SJSA1 (cell line): ENCODE data around the gene PROSER3. TPM values are rescaled to one million over a fixed set of nuclear protein-coding genes. Genes with fewer than 3 reads are reported as not detected.

Source experiments
- DNase-seq, 2 experiments: peaks; one replicate each; pipeline ENCODE4 v3.0.0-alpha.2; 2015 to 2020; ENCODE audit warnings: low spot score in 2 of 2, low read depth in 1 of 2
- H3K27ac ChIP-seq: fragments of 250-450 bp; sonication (Bioruptor Pico); 2 replicates; pipeline ENCODE4 v1.5.1; 2020; ENCODE audit warnings: mild to moderate bottlenecking, moderate library complexity
- H3K27me3 ChIP-seq: fragments of 250-450 bp; sonication (Bioruptor Pico); replicated peaks from 2 replicates; pipeline ENCODE4 v1.5.1; 2020; ENCODE audit warnings: mild to moderate bottlenecking, moderate library complexity
- H3K36me3 ChIP-seq: fragments of 250-450 bp; sonication (Bioruptor Pico); 2 replicates; pipeline ENCODE4 v1.5.1; 2020; ENCODE audit warnings: mild to moderate bottlenecking
- H3K4me1 ChIP-seq: fragments of 250-450 bp; sonication (Bioruptor Pico); replicated peaks from 2 replicates; pipeline ENCODE4 v1.6.1; 2021; ENCODE audit warnings: mild to moderate bottlenecking
- H3K4me3 ChIP-seq: fragments of 250-450 bp; sonication (Bioruptor Pico); 2 replicates; pipeline ENCODE4 v1.5.1; 2020; ENCODE audit warnings: mild to moderate bottlenecking
- H3K9me3 ChIP-seq: fragments of 250-450 bp; sonication (Bioruptor Pico); replicated peaks from 2 replicates; pipeline ENCODE4 v1.5.1; 2020; ENCODE audit warnings: mild to moderate bottlenecking
- total RNA-seq: library from RNA; depleted of rRNA; stranded (reverse); fragments of >200 nt; shearing (Covaris generic); gene quantifications from 2 replicates; pipeline ENCODE4 v1.2.3, GENCODE V29; 2014

PROSER3 gene
- total RNA-seq, 1 experiment from 2014 or later, result 8.8 TPM

DNA sequence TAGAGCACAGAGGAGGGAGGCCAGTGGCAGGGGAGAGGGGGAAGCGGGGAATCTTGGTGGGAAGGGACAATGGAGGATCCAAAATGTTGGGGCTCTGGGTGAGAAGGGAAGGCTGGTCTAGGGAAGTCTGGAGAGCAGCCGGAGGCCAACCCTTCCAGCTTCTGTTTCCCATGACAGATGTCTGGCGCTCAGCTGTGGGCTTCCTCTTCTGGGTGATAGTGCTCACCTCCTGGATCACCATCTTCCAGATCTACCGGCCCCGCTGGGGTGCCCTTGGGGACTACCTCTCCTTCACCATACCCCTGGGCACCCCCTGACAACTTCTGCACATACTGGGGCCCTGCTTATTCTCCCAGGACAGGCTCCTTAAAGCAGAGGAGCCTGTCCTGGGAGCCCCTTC, 11.4 kb upstream of the PROSER3 start:
- Histone ChIP-seq H3K4me1 (peaks cover 11% of the 10 kb centered on the region), H3K27ac (no peak overlapping the region), H3K9me3 (no peaks in the 10 kb centered on the region), H3K36me3 (no peaks in the 10 kb centered on the region), H3K27me3 (no peaks in the 10 kb centered on the region), H3K4me3 (peak overlapping the region; percentile 54)
- DNase-seq, result no peak

DNA sequence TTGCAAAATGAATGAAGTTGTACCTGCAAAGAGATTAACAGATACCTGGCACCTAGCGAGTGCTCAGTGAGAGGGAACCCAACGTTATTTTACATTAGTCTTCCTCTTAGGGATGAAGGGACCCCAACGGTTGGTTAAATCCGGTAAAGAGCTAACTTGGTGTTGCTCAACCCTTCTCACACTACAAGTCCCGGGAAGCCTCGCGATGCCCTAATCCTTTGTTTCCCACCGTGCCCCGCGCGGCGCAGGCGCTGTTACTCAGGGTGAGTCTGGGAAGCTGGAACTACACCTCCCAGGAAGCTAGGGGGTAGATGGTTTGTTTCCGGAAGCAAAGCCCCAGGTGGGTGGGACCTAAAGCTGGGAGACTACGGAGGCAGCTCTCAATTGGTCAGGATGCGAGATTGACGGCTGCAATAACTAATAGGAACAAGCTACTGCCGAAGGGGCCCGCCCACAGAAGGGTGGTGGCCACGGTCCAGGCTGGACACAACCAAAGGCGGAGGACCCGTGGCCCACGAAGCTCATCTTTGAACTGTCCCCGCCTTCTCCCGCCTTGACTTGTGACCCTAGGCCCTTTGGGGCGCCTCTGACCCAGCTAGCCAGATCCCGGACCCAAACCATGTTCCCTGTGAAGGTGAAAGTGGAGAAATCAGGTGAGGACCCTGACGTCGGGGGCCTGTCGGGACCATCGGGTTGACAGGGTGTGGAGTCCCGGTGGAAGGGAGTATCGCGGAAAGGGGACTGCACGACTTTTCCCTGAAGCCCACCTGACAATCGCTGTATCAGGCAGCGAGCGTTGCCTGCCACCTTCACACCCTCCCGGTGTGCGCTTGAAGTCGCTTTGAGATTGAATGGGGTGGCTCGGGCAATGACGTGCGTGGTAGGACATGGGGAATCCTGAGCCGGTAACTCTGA, 9.6 kb upstream of the PROSER3 start, which contains the start of gene LIN37:
TSS of gene LIN37 (plus strand) at position 471 of the 915 bp plus-strand sequence. CDS start at position 620, 149 bp downstream.
- H3K4me1 ChIP-seq, result peaks cover 11% of the 10 kb centered on the region
- peak within 1 kb of the TSS; percentile 58 for H3K4me3 ChIP-seq
- H3K9me3 ChIP-seq, result no peaks in the 10 kb centered on the region
- 0 out of 2 replicates have a peak within 1 kb of the TSS, but pooled peaks have one; percentile 14 for H3K27ac ChIP-seq
- peak; percentile 99 for DNase-seq
- no peaks in the 10 kb centered on the region for H3K27me3 ChIP-seq
- H3K36me3 ChIP-seq, result peaks cover 14% of the 10 kb centered on the region

DNA sequence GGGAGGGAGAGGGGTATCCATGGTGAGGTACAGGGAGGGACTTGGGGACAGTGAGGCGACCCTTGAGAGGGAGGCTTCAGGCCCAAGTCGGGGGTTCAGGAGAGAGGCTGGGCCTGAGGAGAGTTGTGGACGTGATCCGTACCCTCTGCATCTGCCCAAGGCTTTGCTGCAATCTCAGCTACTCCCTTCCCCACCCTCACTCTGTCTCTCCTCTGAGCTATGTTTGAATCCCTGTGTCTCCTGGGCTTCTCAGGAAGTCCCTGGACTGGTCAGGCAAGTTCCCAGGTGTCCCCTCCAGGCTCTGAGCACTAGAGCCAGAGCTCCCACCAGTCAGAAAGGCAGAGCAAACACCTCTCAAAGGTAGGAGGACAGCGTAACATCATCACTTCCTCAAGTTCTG, 7.8 kb upstream of the PROSER3 start:
- H3K27ac ChIP-seq, result no peak overlapping the region
- H3K36me3 ChIP-seq, result peaks cover 24% of the 10 kb centered on the region
- H3K4me3 ChIP-seq, result no peak overlapping the region
- no peaks in the 10 kb centered on the region for H3K9me3 ChIP-seq
- peaks cover 11% of the 10 kb centered on the region for H3K4me1 ChIP-seq
- DNase-seq, result no peak
- no peaks in the 10 kb centered on the region for H3K27me3 ChIP-seq

DNA sequence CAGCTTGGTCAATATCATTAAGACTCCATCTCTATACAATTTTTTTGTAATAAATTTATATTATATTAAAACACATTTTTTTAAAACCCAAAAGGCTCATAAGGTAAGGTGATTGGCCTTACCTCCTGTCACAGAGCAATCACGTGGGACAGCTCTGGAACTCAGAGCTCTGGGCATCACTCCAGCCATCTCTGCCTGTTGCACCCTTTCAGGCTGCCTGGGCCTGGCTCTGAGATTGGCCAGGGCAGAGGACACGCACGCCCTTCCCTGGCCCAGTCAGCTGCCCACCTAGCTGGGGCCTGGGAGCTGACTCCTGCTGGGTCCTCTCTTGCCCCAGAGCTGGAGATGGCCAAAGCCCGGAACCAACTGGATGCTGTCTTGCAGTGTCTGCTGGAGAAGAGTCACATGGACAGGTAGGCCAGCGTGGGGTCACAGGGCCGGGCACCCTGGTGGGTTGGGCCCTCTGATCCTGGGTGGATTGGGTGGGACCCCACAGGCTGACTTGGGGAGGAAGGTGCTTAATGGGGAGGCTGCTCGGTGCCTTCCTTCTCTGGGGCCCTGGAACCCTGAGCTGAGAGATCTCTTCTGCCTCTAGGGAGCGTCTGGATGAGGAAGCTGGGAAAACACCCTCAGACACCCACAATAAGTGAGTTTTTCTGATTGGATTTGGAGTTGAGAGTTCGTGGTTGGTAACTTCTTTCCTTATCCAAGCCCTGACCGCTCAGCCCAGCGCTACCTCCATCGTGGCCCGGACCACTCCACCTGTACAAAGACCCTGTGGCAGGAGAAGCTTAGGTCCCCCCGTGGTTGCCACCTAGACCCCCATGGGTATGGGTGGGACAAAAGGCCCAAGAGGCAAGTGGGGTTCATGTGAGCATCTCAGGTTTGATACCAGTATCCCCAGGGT, 5.9 kb upstream of the PROSER3 start:
- Histone ChIP-seq H3K4me3 (no peak overlapping the region), H3K9me3 (no peaks in the 10 kb centered on the region), H3K27me3 (no peaks in the 10 kb centered on the region), H3K36me3 (peaks cover 24% of the 10 kb centered on the region), H3K27ac (no peak overlapping the region), H3K4me1 (peaks cover 11% of the 10 kb centered on the region)
- DNase-seq, result no peak

DNA sequence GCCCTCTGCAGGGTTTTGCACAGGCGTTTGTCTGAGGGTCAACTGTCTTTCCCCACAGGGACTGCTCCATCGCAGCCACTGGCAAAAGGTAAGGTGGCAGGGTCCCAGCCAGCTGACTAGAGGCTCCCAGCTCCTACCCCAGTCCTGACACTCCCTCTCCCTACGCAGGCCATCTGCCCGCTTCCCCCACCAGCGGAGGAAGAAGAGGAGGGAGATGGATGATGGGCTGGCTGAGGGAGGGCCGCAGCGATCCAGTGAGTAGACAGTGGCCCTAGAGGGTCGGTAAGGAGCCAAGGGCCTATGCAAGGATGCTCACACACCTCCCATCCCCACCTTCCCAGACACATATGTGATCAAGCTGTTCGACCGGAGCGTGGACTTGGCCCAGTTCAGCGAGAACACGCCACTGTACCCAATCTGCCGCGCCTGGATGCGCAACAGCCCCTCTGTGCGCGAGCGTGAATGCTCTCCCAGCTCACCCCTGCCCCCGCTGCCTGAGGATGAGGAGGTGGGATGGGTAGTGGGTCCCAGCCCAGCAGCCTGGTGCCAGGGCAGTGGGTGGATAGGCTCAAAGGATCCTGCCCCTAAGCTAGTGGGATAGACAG, 5.1 kb upstream of the PROSER3 start:
- H3K4me3 ChIP-seq, result no peak overlapping the region
- no peaks in the 10 kb centered on the region for H3K9me3 ChIP-seq
- DNase-seq, result peak in 1 of 2 experiments; percentile 42
- H3K27me3 ChIP-seq, result no peaks in the 10 kb centered on the region
- peaks cover 14% of the 10 kb centered on the region for H3K4me1 ChIP-seq
- H3K36me3 ChIP-seq, result peaks cover 24% of the 10 kb centered on the region
- H3K27ac ChIP-seq, result no peak overlapping the region

- Histone ChIP-seq H3K36me3 (peaks cover 24% of the 10 kb centered on the region), H3K4me3 (no peak overlapping the region), H3K4me1 (peaks cover 15% of the 10 kb centered on the region), H3K9me3 (no peaks in the 10 kb centered on the region), H3K27me3 (no peaks in the 10 kb centered on the region), H3K27ac (no peak overlapping the region)
- DNase-seq, result no peak
Observed at GRCh38 chr19:35753634-35754369, 4.2 kb upstream of the PROSER3 start.

- DNase-seq, result no peak
- Histone ChIP-seq H3K9me3 (no peaks in the 10 kb centered on the region), H3K4me3 (no peak overlapping the region), H3K4me1 (peaks cover 16% of the 10 kb centered on the region), H3K36me3 (peaks cover 24% of the 10 kb centered on the region), H3K27me3 (no peaks in the 10 kb centered on the region), H3K27ac (no peak overlapping the region)
Observed at GRCh38 chr19:35754370-35755130, 3.4 kb upstream of the PROSER3 start.

GRCh38 chr19:35755131-35755549, 2.8 kb upstream of the PROSER3 start:
- H3K36me3 ChIP-seq, result peaks cover 28% of the 10 kb centered on the region
- no peaks in the 10 kb centered on the region for H3K27me3 ChIP-seq
- H3K4me1 ChIP-seq, result peaks cover 16% of the 10 kb centered on the region
- DNase-seq, result no peak
- no peaks in the 10 kb centered on the region for H3K9me3 ChIP-seq
- no peak overlapping the region for H3K27ac ChIP-seq
- H3K4me3 ChIP-seq, result no peak overlapping the region

DNA sequence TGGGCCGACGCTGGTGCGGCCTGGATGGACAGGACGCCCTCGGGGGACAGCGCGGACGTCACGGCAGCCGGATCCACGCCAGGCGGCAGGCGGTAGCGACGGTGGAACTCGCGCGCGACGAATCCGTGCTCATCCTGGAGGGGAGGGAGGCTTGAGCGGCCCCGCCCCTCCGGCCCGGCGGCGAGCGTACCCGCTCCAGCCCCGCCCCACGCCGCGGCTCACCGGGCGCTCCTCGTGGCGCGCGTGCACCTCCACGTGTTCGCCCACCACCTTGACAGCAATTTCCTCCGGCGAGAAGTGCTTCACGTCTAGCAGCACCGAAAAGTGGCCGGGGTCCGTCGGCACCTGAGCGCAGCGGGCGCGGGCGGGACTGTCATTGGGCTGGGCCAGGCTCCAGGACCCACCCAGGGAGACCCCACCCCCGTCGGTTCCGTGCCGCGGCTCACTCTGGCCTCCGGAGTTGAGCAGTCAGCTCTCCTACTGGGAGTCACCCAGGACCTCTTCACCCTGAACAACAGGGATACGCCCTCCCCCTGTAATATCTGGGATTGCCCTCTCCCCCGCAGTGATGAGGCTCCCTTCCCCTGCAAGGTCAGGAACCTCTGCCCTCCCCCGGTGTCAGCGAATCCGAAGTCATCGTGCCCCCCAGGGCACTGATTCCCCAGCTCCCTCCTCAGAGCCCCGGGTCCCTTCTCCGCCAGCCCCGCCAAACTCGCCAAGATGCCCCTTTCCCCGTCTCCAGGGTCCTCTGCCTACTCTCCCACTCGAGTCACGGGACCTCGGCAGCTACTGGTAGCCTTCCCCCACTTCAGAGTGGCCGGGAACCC, 2.2 kb upstream of the PROSER3 start:
- H3K4me1 ChIP-seq, result peaks cover 16% of the 10 kb centered on the region
- no peaks in the 10 kb centered on the region for H3K9me3 ChIP-seq
- H3K27ac ChIP-seq, result no peak overlapping the region
- no peaks in the 10 kb centered on the region for H3K27me3 ChIP-seq
- DNase-seq, result peak in 1 of 2 experiments; percentile 42
- peaks cover 34% of the 10 kb centered on the region for H3K36me3 ChIP-seq
- H3K4me3 ChIP-seq, result no peak overlapping the region

- Histone ChIP-seq H3K4me1 (peaks cover 16% of the 10 kb centered on the region), H3K4me3 (peak within 1 kb of the TSS; percentile 61), H3K36me3 (peaks cover 41% of the 10 kb centered on the region), H3K27me3 (no peaks in the 10 kb centered on the region), H3K9me3 (no peaks in the 10 kb centered on the region), H3K27ac (peak within 1 kb of the TSS; percentile 44)
- no peak for DNase-seq
Observed at GRCh38 chr19:35756377-35757230, 1.4 kb upstream of the PROSER3 start, which contains the start of gene HSPB6. HSPB6 (minus strand) TSS chr19:35757029; CDS start chr19:35757008, 21 bp downstream.

GRCh38 chr19:35757231-35757748, 686 bp upstream of the PROSER3 start:
- H3K9me3 ChIP-seq, result no peaks in the 10 kb centered on the region
- H3K4me1 ChIP-seq, result peaks cover 16% of the 10 kb centered on the region
- peaks cover 39% of the 10 kb centered on the region for H3K36me3 ChIP-seq
- H3K27me3 ChIP-seq, result no peaks in the 10 kb centered on the region
- DNase-seq, result peak in 1 of 2 experiments; percentile 74
- peak overlapping the region; percentile 61 for H3K4me3 ChIP-seq
- peak overlapping the region; percentile 44 for H3K27ac ChIP-seq
